Activated naive CD8-positive, alpha-beta T cell treated with anti-CD3 and anti-CD28 coated beads, Interleukin-2, amount 50 U/mL, for 24 hours (primary cell): ENCODE results near the gene CARNS1.
A peak's percentile ranks its signal among the peaks of the same experiment; 100 is the strongest.

Experiments
- ATAC-seq: fragments of 150-1000 bp; cut with Tn5 transposase; one replicate; pipeline ENCODE4 v1.10.0; 2021
- DNase-seq: peaks from one replicate; pipeline ENCODE4 v3.0.0; 2021
- H3K27ac Mint-ChIP-seq: one replicate; pipeline ENCODE4 v1.8.0; 2021; ENCODE audit warnings: mild to moderate bottlenecking, mixed read lengths
- H3K27me3 Mint-ChIP-seq: one replicate; pipeline ENCODE4 v1.8.0; 2021; ENCODE audit warnings: mixed read lengths
- H3K36me3 Mint-ChIP-seq: one replicate; pipeline ENCODE4 v1.8.0; 2021; ENCODE audit warnings: low read depth, mixed read lengths
- H3K4me1 Mint-ChIP-seq: one replicate; pipeline ENCODE4 v1.8.0; 2021; ENCODE audit warnings: mixed read lengths
- H3K4me3 Mint-ChIP-seq: one replicate; pipeline ENCODE4 v1.8.0; 2021; ENCODE audit warnings: mild to moderate bottlenecking, moderate library complexity, mixed read lengths
- H3K9me3 Mint-ChIP-seq: one replicate; pipeline ENCODE4 v1.8.0; 2021; ENCODE audit warnings: mixed read lengths

CARNS1 gene

DNA sequence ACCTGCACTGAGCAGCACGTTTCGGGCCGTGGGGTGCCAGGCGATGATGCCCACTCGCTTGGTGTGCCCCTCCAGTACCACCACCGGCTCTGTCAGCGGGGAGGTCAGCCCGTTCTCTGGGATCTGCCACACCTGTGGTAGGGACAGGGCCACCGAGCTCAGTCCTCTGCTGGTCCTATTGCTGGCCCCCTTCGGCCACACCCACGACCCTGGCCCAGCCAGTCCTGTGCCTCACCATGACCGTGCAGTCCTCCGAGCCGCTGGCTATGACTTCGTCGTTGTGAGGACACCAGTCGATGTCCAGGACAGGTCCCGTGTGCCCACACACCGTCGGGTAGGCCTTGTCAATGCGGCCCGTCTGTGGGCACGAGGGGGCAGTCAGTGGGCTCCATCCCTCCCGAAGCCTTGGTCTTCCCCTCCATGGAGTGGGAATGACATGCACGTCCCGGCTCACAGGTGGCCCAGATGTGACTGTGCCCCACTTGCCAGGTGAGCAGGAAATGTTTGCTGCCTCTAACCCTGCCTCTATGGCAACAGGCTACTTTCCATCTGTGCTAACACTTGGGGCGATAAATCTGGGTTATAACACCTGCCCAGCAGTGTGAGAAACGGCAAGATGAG is 26.4 kb downstream of the CARNS1 start:
- no peaks in the 10 kb centered on the region for H3K9me3 Mint-ChIP-seq
- H3K4me3 Mint-ChIP-seq, result peak overlapping the region; percentile 36
- H3K36me3 Mint-ChIP-seq, result peaks cover 12% of the 10 kb centered on the region
- peaks cover 65% of the 10 kb centered on the region for H3K4me1 Mint-ChIP-seq
- H3K27ac Mint-ChIP-seq, result no peak overlapping the region
- DNase-seq (no peak), ATAC-seq (no peak)
- no peaks in the 10 kb centered on the region for H3K27me3 Mint-ChIP-seq

DNA sequence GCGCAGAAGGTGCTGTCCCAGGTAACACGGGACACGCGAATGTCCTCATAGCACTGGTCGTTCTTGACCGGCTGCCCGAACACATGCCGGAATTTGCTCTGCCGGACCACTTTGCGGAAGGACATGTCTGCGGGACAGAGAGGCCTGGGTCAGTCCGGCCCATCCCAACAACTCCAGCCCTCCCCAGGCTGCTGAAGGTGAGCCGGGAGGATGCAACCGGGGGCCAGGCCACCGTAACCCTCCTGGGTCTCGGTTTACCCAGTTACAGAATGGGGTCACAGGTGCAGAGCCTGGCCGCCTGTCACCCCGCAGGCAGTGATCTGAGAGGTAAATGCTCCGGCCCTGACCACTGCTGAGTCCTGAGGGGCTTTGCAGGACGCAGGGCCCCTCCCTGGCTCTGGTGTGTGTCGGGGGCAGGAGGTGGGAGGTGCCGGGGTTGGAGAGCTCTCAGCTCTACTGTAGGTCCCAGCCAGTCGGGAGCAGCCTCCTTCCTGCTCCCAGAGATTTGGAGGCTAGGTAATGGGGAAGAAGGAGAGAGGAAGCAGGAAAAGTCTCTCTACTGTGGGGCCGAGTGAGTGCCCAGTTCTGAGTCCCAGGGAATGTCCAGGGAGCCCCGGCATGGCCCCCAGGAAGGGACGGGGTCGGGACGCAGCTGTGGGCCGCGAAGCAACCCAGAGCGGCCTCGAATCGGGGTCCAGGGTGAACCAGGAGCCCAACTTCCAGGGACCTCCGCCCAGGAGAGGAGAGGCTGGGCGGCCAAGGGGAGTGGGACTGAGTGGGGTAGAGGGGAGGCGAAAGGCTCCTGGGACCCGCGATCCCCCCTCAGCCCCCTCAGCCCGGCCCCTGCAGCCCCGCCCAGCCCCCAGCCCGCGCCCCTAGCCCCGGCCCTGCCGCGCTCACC is 27.3 kb downstream of the CARNS1 start:
- peaks cover 69% of the 10 kb centered on the region for H3K4me1 Mint-ChIP-seq
- H3K36me3 Mint-ChIP-seq, result peaks cover 10% of the 10 kb centered on the region
- DNase-seq (no peak), ATAC-seq (no peak)
- H3K9me3 Mint-ChIP-seq, result no peaks in the 10 kb centered on the region
- H3K27me3 Mint-ChIP-seq, result no peaks in the 10 kb centered on the region
- peak overlapping the region; percentile 36 for H3K4me3 Mint-ChIP-seq
- H3K27ac Mint-ChIP-seq, result peak overlapping the region; percentile 60

DNA sequence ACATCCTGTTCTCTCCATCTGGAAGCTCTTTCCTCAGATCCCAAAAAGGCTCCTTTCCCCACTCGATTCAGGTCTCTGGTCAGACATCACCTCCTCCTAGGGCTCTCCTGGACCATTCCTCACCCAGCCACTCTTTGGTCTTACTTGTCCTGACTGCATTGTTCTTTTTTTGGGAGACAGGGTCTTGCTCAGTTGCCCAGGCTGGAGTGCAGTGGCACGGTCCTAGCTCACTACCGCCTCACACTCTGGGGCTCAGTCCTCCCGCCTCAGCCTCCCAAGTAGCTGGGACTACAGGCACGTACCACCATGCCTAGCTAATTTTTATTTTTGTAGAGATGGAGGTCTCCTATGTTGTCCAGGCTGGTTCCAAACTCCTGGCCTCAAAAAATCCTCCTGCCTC is 30.0 kb downstream of the CARNS1 start:
- Mint-ChIP-seq H3K4me1 (peaks cover 65% of the 10 kb centered on the region), H3K9me3 (no peaks in the 10 kb centered on the region), H3K27me3 (no peaks in the 10 kb centered on the region), H3K4me3 (peak overlapping the region; percentile 73), H3K27ac (peak overlapping the region; percentile 47), H3K36me3 (no peaks in the 10 kb centered on the region)
- DNase-seq (no peak), ATAC-seq (no peak)

DNA sequence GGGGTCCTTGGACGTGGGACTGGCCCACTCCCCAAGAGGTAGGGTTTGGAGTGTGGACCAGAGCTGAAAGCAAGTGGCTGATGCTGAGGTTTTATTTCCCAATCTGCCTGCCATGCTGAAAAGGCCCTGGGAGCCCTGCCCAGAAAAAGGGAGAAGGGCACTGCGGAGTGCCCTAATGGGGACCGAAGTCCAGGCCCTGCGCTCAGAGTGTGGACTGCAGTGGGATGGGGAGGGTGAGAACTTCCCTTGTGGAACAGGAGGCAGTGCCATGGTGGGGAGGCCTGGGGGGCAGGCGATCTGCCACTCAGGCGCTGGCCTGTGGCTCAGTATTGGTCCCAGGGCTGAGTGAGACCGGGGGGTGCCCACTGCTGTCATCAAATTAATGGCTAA is 32.7 kb downstream of the CARNS1 start:
- Mint-ChIP-seq H3K36me3 (no peaks in the 10 kb centered on the region), H3K4me3 (no peak overlapping the region), H3K27ac (no peak overlapping the region), H3K4me1 (peaks cover 50% of the 10 kb centered on the region), H3K27me3 (no peaks in the 10 kb centered on the region), H3K9me3 (no peaks in the 10 kb centered on the region)
- no peak for DNase-seq
- ATAC-seq, result no peak

DNA sequence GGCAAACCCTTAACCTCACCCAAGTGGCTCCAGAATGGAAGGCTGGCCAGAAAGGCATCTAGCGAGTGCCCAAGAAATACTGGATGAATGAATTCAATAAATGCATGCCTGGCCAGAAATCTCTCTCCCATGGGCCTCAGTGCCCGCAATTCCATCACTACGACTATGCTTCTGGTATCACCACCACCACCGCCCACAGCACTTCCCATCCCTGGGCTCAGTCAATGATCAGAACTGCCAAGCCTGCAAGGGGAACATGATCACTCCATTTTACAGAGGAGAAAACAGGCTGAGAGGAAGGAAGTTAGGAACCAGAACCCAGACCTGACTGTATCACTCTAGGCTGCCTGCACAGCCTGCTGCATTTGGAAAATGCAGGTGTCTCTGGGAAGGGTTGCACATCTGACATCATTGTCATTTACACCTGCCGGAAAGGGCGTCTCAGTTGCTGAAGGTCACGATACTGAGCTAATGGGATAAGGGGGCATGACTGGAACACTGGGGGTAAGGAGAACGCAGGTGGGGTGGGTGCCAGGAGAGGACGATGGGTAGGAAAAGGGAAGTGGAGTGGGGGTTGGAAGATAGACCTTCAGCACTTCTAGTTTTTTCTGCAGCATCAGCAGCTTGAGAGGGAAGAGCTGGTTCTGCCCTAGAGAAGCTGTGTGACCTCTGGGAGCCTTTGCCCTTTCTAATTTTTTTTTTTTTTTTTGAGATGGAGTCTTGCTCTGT is 33.8 kb downstream of the CARNS1 start:
- no peaks in the 10 kb centered on the region for H3K9me3 Mint-ChIP-seq
- ATAC-seq, result no peak
- H3K4me3 Mint-ChIP-seq, result no peak overlapping the region
- H3K36me3 Mint-ChIP-seq, result no peaks in the 10 kb centered on the region
- H3K27ac Mint-ChIP-seq, result no peak overlapping the region
- peaks cover 43% of the 10 kb centered on the region for H3K4me1 Mint-ChIP-seq
- H3K27me3 Mint-ChIP-seq, result no peaks in the 10 kb centered on the region
- DNase-seq, result no peak

DNA sequence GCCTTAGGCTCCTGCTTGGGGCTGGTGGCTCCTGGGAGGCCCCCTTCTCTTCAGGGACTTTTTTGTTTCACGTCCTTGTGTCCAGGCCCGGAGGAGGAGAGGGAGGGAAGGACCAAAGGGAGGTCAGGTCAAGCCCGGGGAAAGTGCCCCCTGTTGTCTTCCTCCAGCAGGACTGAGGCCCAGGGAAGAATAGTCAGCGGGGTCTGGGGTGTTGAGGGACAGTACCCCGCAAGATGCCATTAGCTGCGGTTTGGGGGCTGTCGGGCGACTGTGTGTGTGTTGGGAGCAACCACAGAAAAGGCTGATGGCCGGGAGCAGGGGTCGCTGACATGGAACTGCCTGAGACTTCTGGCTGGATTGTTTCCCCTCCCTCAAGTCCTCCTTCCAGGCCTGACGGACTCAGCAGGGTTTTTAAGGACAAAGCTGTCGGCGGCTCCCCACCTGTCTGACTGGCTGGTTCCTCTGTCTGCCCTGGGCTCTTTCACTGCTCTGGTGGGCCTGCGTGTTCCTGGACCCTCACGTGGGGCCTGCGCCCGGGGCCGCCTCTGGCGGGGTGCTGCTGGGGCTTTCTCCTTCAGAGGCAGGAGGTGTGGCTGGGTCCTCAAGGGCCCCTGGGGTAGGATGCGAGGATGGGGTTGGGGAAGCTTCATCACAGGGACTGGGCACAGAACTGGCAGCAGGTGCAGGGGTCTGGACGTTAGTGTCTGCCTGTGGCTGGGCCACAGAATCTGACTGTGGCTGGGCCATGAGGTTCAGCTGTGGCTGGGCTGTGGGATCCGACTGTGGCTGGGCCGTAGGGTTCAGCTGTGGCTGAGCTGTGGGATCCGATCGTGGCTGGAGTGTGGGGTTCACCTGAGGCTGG is 35.5 kb downstream of the CARNS1 start:
- no peak for ATAC-seq
- no peak for DNase-seq
- H3K4me3 Mint-ChIP-seq, result no peak overlapping the region
- no peaks in the 10 kb centered on the region for H3K36me3 Mint-ChIP-seq
- no peaks in the 10 kb centered on the region for H3K9me3 Mint-ChIP-seq
- H3K4me1 Mint-ChIP-seq, result peaks cover 26% of the 10 kb centered on the region
- no peak overlapping the region for H3K27ac Mint-ChIP-seq
- no peaks in the 10 kb centered on the region for H3K27me3 Mint-ChIP-seq

DNA sequence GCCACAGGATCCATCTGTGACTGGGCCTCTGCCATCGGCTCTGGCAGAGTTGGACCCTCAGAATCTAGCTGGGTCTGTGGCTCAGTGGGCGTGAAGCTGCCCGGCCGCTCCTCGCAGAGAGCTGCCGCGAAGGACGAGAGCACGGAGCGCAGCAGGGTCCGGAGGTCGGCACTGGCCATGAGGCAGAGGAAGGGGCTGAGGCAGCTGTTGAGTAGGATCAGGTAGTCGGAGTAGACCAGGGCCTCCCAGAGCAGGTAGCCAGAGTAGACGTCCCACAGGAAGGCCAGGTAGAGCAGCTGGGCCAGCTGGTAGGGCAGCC is 36.1 kb downstream of the CARNS1 start:
- Mint-ChIP-seq H3K36me3 (no peaks in the 10 kb centered on the region), H3K4me3 (no peak overlapping the region), H3K9me3 (no peaks in the 10 kb centered on the region), H3K27me3 (no peaks in the 10 kb centered on the region), H3K27ac (no peak overlapping the region), H3K4me1 (peaks cover 22% of the 10 kb centered on the region)
- DNase-seq, result no peak
- ATAC-seq, result no peak

DNA sequence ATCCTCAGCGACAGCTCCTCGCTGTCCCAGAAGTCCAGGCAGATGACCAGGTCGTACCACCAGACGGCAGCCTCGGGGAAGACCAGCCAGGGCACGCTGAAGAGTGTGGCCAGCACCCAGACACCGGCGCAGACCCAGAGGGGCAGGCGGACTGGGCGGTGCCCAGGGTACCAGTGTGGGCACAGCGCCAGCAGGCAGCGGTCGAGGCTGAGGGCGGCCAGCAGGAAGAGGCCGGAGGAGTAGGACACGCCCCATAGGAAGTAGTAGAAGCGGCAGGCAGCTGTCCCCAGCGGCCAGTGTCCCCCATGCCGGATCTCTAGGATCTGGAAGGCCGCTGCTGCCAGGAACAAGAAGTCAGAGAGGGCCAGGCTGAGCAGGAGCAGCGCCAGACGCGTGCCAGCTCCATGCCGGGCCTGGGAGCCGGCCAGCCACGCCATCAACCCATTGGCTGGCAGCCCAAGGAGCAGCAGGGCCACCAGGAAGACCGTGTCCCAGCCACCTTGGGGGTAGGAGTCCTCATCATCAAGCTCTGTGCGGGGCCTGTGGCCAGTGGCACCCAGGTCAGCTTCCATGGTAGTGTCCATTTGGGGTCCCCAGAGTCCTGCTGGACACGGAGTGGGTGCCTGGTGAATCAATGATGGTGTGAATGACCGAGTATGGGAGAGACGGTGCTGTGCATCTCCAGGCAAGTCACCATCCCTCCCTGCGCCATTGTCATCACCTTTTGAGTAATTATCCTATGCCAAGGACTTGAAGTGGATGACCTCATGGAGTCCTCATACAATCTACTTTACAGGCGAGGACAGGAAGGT is 36.9 kb downstream of the CARNS1 start, which contains the start of gene GPR152:
TSS of gene GPR152 (minus strand) at position 589 of the 812 bp plus-strand sequence. CDS start at position 584, 5 bp downstream.
- Mint-ChIP-seq H3K27me3 (no peaks in the 10 kb centered on the region), H3K27ac (no peak within 1 kb of the TSS), H3K4me1 (peaks cover 19% of the 10 kb centered on the region), H3K4me3 (no peak within 1 kb of the TSS), H3K36me3 (no peaks in the 10 kb centered on the region), H3K9me3 (no peaks in the 10 kb centered on the region)
- DNase-seq, result no peak
- ATAC-seq, result no peak

DNA sequence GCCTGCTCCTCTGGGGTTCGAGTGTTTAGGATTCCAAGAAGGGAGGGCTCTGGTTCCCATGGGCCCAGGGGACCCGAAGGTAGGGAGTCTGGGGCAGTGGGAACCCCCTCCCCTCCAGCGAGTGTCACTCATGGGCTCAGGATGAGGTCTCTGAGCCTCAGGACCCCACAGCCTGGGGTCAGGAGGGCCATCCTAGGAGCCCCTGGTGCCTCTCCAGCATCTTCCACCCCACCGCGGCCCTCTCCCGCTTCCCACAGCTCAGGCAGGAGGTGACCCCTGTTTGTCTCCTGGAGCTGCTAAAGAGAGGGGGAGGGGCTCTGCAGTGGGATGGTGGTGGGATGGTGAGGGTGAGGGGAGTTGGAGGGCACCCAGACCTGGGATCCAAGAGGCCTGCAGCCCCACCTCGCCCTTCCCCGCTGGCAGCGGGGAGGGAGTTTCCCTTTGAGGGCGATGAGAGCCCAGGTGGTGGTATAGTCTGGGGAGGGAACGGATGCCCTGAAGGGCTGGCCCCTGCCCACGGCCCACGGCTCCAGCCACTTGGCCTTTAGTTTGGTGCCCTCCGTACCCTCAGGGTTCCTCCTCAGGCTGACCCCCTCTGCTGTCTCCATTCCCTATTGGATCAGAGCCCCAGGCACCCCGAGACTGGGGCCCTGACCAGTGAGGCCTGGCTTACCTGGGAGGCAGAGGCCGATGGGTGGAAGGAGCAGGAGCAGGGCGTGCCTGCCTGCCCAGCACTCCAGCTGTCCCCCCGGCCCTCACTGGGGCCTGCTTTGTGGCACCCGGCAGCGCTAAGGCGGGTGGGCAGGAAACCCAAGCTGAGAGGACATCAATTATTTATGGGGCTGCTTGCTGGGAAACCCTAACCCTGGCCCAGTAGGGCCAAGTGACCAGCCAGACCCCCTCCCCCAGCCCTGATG is 38.6 kb downstream of the CARNS1 start:
- Mint-ChIP-seq H3K9me3 (no peaks in the 10 kb centered on the region), H3K36me3 (no peaks in the 10 kb centered on the region), H3K27ac (no peak overlapping the region), H3K4me3 (no peak overlapping the region), H3K27me3 (no peaks in the 10 kb centered on the region), H3K4me1 (peaks cover 12% of the 10 kb centered on the region)
- DNase-seq (no peak), ATAC-seq (no peak)

DNA sequence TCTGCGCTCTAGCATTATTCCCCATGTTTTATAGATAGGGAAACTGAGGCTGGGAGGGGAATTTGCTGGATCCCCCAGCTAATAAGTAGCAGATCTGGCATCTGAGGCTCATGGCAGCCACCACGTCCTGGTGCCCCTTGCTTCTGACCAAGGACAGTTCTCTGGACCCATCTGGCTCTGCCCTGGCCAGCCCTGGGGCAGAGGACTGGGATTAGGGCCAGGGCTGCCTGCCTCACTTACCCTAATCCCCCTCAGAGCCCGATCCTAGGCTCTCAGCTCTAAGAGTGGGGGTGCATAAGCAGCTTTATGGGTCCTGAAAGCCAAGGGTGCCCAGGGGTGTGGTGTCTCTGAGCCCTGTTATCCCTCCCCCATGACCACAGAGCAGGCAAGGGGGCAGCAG is 39.6 kb downstream of the CARNS1 start, which contains the start of gene CABP4:
TSS of gene CABP4 (plus strand) at position 301 of the 400 bp plus-strand sequence. CDS start at position 371, 70 bp downstream.
- no peaks in the 10 kb centered on the region for H3K9me3 Mint-ChIP-seq
- H3K4me1 Mint-ChIP-seq, result peaks cover 8% of the 10 kb centered on the region
- H3K27me3 Mint-ChIP-seq, result no peaks in the 10 kb centered on the region
- no peak for DNase-seq
- H3K27ac Mint-ChIP-seq, result no peak within 1 kb of the TSS
- no peak within 1 kb of the TSS for H3K4me3 Mint-ChIP-seq
- H3K36me3 Mint-ChIP-seq, result no peaks in the 10 kb centered on the region
- no peak for ATAC-seq

DNA sequence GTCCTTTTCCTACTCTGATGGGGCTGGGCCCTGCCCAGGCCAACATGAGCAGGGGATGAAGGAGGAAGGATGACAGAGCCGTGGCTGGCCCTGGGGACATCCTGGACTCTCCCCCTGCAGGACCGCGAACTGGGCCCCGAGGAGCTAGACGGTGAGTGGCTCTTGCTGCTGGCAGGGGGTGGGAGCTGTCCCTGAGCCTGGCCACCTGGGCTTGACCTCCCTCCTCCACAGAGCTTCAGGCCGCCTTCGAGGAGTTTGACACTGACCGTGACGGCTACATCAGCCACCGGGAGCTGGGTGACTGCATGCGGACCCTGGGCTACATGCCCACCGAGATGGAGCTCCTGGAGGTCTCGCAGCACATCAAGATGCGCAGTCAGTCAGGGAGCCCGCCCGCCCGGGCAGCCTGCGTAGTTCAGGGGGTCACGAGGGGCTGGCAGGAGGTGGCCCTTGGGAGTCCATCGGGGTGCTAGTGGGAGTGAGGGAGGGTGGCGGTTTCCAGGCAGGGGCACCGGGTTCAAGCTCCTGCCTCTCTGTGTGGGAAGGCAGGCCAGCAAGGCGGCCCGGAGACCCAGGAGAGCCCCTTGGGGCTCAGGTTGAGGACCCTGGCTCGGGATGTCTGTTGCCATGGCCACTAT is 40.7 kb downstream of the CARNS1 start:
- H3K9me3 Mint-ChIP-seq, result no peaks in the 10 kb centered on the region
- DNase-seq (no peak), ATAC-seq (no peak)
- no peak overlapping the region for H3K27ac Mint-ChIP-seq
- no peak overlapping the region for H3K4me3 Mint-ChIP-seq
- H3K4me1 Mint-ChIP-seq, result peaks cover 12% of the 10 kb centered on the region
- no peaks in the 10 kb centered on the region for H3K36me3 Mint-ChIP-seq
- no peaks in the 10 kb centered on the region for H3K27me3 Mint-ChIP-seq

DNA sequence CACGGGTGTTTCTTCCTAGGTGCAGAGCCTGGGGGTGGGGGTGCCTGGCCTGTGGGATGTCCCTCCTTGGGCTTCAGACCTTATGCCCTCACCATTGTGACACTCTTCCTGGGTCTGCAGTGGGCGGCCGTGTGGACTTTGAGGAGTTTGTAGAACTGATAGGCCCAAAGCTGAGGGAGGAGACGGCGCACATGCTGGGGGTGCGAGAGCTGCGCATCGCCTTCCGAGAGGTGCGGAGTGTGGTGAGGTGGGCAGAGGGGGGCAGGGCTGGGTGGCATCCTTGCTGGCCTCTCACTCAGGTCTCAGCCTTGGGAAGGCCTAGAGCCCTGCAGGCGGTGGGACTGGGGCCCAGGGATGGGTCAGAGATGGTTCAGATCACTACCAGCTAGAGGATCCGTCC is 42.0 kb downstream of the CARNS1 start:
- ATAC-seq (no peak), DNase-seq (no peak)
- H3K4me1 Mint-ChIP-seq, result peaks cover 9% of the 10 kb centered on the region
- no peaks in the 10 kb centered on the region for H3K9me3 Mint-ChIP-seq
- H3K4me3 Mint-ChIP-seq, result no peak overlapping the region
- no peaks in the 10 kb centered on the region for H3K36me3 Mint-ChIP-seq
- H3K27ac Mint-ChIP-seq, result no peak overlapping the region
- H3K27me3 Mint-ChIP-seq, result no peaks in the 10 kb centered on the region
